Adipocyte (in vitro differentiated cells): Measurements from ENCODE around the gene CXCR4.
"Not testable (repeated sequence)": the region's sequence is repeated elsewhere in the genome, so short reads cannot be mapped to it uniquely, and the experiment has no call there.

Source experiments
- DNase-seq: peaks from one replicate; pipeline ENCODE4 v3.0.0-alpha.2; 2015; ENCODE audit warnings: low read depth
- H3K27me3 ChIP-seq: replicated peaks from 2 replicates; pipeline ENCODE4 v1.7.0; 2013; ENCODE audit warnings: mild to moderate bottlenecking, low read length, moderate library complexity; ENCODE audit not compliant: control insufficient read depth, insufficient read depth
- H3K36me3 ChIP-seq: 2 replicates; pipeline ENCODE4 v1.7.0; 2013; ENCODE audit warnings: low read length, mild to moderate bottlenecking, moderate library complexity; ENCODE audit not compliant: control insufficient read depth, insufficient read depth, severe bottlenecking
- H3K4me1 ChIP-seq: 2 replicates; pipeline ENCODE4 v1.7.0; 2013; ENCODE audit warnings: mild to moderate bottlenecking, low read length, moderate library complexity; ENCODE audit not compliant: control insufficient read depth, insufficient read depth
- H3K4me3 ChIP-seq: 2 replicates; pipeline ENCODE4 v1.7.0; 2013; ENCODE audit warnings: mild to moderate bottlenecking, low read length, moderate library complexity
- H3K9ac ChIP-seq: 2 replicates; pipeline ENCODE4 v1.7.0; 2013; ENCODE audit warnings: mild to moderate bottlenecking, low read length, moderate library complexity
- H3K9me3 ChIP-seq: 2 replicates; pipeline ENCODE4 v1.7.0; 2013; ENCODE audit warnings: mild to moderate bottlenecking, low read length, moderate library complexity; ENCODE audit not compliant: control insufficient read depth

Gene CXCR4

DNA sequence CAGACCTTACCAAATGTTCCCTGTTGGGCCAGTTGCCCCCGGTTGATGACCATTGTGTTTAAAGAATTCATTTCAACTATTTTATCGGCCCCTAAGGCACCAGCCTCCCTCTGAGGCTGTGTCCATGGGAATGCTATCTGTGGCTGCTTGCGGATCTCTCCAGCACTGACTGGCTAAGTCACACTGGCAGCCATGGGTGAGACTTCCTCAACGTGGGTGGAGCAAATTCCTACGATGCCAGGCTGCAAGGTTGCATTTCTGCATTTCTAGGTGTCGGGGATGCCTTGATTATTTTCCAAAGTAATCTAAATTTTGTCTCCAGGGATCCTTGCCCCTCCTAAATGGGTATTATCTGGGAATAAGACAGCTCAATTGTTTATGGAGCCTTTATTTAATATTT, 6.2 kb downstream of the CXCR4 start:
- Histone ChIP-seq H3K27me3 (peaks cover 42% of the 10 kb centered on the region), H3K4me1 (peaks cover 12% of the 10 kb centered on the region), H3K36me3 (no peaks in the 10 kb centered on the region), H3K9me3 (peaks cover 7% of the 10 kb centered on the region), H3K4me3 (no peak overlapping the region), H3K9ac (no peak overlapping the region)
- no peak for DNase-seq

- Histone ChIP-seq H3K4me3 (no peak overlapping the region), H3K9ac (no peak overlapping the region), H3K9me3 (peaks cover 6% of the 10 kb centered on the region), H3K36me3 (no peaks in the 10 kb centered on the region), H3K27me3 (peaks cover 34% of the 10 kb centered on the region), H3K4me1 (peaks cover 12% of the 10 kb centered on the region)
- no peak for DNase-seq
Measured at GRCh38 chr2:136110526-136110925, 7.4 kb downstream of the CXCR4 start.

DNA sequence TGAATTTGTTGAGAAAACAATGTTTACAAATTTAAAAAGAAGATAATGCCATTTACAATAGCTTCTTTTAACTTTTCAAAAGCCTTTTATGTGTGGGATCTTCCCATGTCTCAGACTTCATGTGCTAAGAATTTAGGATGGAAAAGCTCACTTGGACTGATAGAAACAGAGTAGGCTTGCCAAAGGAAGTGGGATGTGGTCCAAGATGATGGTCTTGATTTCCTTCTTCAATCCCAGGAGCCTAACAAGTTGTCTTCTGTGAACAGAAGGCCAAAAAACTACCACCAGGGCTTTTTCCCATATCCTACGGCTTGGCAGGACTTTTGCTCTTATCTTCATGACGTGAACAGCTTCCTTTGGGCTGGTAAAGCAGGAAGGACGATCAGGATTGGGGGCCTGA, 9.5 kb downstream of the CXCR4 start:
- no peaks in the 10 kb centered on the region for H3K9me3 ChIP-seq
- H3K9ac ChIP-seq: no peak overlapping the region
- no peak for DNase-seq
- peaks cover 14% of the 10 kb centered on the region for H3K27me3 ChIP-seq
- no peak overlapping the region for H3K4me3 ChIP-seq
- H3K4me1 ChIP-seq: peaks cover 5% of the 10 kb centered on the region
- H3K36me3 ChIP-seq: no peaks in the 10 kb centered on the region

- no peak for DNase-seq
- Histone ChIP-seq H3K4me3 (no peak overlapping the region), H3K9ac (no peak overlapping the region), H3K4me1 (no peaks in the 10 kb centered on the region), H3K9me3 (no peaks in the 10 kb centered on the region), H3K36me3 (no peaks in the 10 kb centered on the region), H3K27me3 (peaks cover 8% of the 10 kb centered on the region)
Measured at GRCh38 chr2:136107051-136108033, 10.6 kb downstream of the CXCR4 start.

- Histone ChIP-seq H3K9me3 (no peaks in the 10 kb centered on the region), H3K4me1 (no peaks in the 10 kb centered on the region), H3K36me3 (no peaks in the 10 kb centered on the region), H3K27me3 (peaks cover 6% of the 10 kb centered on the region), H3K4me3 (no peak overlapping the region), H3K9ac (no peak overlapping the region)
- no peak for DNase-seq
Measured at GRCh38 chr2:136106505-136106904, 11.4 kb downstream of the CXCR4 start.

DNA sequence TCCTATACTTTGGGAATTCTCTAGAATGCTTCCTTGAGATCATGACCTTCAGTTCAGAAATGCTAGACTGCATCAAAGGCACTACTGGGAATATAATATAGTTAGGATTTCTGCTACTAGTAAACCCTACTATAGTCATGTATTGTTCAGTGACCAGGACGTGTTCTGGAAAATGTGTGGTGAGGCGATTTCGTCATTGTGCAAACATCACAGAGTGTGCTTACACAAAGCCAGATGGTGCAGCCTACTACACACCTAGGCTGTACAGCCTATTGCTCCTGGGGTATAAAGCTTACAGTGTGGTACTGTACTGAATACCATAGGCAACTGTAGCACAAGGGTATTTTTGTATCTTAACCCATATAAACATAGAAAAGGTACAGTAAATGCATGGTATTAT, 13.0 kb downstream of the CXCR4 start:
- H3K4me1 ChIP-seq: no peaks in the 10 kb centered on the region
- no peaks in the 10 kb centered on the region for H3K36me3 ChIP-seq
- H3K27me3 ChIP-seq: peaks cover 6% of the 10 kb centered on the region
- no peaks in the 10 kb centered on the region for H3K9me3 ChIP-seq
- H3K4me3 ChIP-seq: no peak overlapping the region
- DNase-seq: no peak
- no peak overlapping the region for H3K9ac ChIP-seq

GRCh38 chr2:136101042-136101441, 16.9 kb downstream of the CXCR4 start:
- no peak overlapping the region for H3K9ac ChIP-seq
- H3K9me3 ChIP-seq: no peaks in the 10 kb centered on the region
- H3K4me1 ChIP-seq: no peaks in the 10 kb centered on the region
- H3K4me3 ChIP-seq: no peak overlapping the region
- H3K36me3 ChIP-seq: no peaks in the 10 kb centered on the region
- no peak for DNase-seq
- no peaks in the 10 kb centered on the region for H3K27me3 ChIP-seq

GRCh38 chr2:136098441-136098840, 19.5 kb downstream of the CXCR4 start:
- no peak for DNase-seq

GRCh38 chr2:136093583-136093982, 24.4 kb downstream of the CXCR4 start:
- Histone ChIP-seq H3K4me1 (no peaks in the 10 kb centered on the region), H3K36me3 (no peaks in the 10 kb centered on the region), H3K27me3 (peaks cover 14% of the 10 kb centered on the region), H3K9ac (no peak overlapping the region), H3K4me3 (no peak overlapping the region), H3K9me3 (no peaks in the 10 kb centered on the region)
- no peak for DNase-seq

More at GRCh38 chr2:136098441-136098840, 19.5 kb downstream of the CXCR4 start:
- Histone ChIP-seq H3K36me3 (no peaks in the 10 kb centered on the region), H3K9ac (no peak overlapping the region), H3K9me3 (no peaks in the 10 kb centered on the region), H3K4me1 (no peaks in the 10 kb centered on the region), H3K4me3 (no peak overlapping the region), H3K27me3 (peaks cover 8% of the 10 kb centered on the region)

GRCh38 chr2:136091899-136092298, 26.1 kb downstream of the CXCR4 start:
- Histone ChIP-seq H3K27me3 (peaks cover 14% of the 10 kb centered on the region), H3K4me1 (no peaks in the 10 kb centered on the region), H3K9ac (no peak overlapping the region), H3K4me3 (no peak overlapping the region), H3K9me3 (no peaks in the 10 kb centered on the region), H3K36me3 (no peaks in the 10 kb centered on the region)
- DNase-seq: no peak

DNA sequence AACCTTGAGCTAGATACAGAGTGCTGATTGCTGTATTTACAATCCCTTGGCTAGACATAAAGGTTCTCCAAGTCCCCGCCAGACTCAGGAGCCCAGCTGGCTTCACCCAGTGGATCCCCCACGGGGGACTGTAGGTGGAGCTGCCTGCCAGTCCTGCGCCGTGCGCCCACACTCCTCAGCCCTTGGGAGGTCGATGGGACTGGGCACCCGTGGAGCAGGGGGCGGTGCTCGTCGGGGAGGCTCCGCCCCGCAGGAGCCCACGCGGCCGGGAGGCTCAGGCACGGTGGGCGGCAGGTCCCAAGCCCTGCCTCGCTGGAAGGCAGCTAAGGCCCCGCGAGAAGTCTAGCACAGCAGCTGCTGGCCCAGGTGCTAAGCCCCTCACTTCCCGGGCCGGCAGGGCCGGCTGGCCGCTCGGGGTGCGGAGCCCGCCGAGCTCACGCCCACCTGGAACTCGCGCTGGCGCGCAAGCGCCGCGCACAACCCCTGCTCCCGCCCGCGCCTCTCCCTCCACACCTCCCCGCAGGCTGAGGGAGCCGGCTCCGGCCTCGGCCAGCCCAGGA, 30.0 kb downstream of the CXCR4 start:
- H3K27me3 ChIP-seq, H3K4me3 ChIP-seq, H3K4me1 ChIP-seq, DNase-seq, H3K36me3 ChIP-seq, H3K9me3 ChIP-seq, H3K9ac ChIP-seq: not testable (repeated sequence)
